GM19193 (cell line): Measurements from ENCODE around the gene ETV6.

Experiments used
- POLR2A ChIP-seq: IDR thresholded peaks from 4 replicates; pipeline ENCODE4 v1.6.1; 2011; ENCODE audit not compliant: insufficient read depth, insufficient read length; ENCODE audit errors: extremely low read depth

Gene ETV6

GRCh38 chr12:11787933-11788849 lies 138.7 kb downstream of the ETV6 start:
- TF ChIP-seq POLR2A, result no peak

- TF ChIP-seq POLR2A, result no peak
Measured at GRCh38 chr12:11793921-11794710, 144.6 kb downstream of the ETV6 start.

- no peak for TF ChIP-seq POLR2A
Measured at GRCh38 chr12:11794751-11795150, 145.3 kb downstream of the ETV6 start.

- TF ChIP-seq POLR2A, result no peak
Measured at GRCh38 chr12:11795192-11795912, 145.9 kb downstream of the ETV6 start.

- no peak for TF ChIP-seq POLR2A
Measured at GRCh38 chr12:11795913-11796459, 146.5 kb downstream of the ETV6 start.

- no peak for TF ChIP-seq POLR2A
Measured at GRCh38 chr12:11797317-11797913, 147.9 kb downstream of the ETV6 start.

- TF ChIP-seq POLR2A, result no peak
Measured at GRCh38 chr12:11798006-11798708, 148.7 kb downstream of the ETV6 start.

- TF ChIP-seq POLR2A, result no peak
Measured at GRCh38 chr12:11798856-11799501, 149.5 kb downstream of the ETV6 start.

- TF ChIP-seq POLR2A, result no peak
Measured at GRCh38 chr12:11799502-11799873, 150.0 kb downstream of the ETV6 start.

GRCh38 chr12:11801643-11802042 lies 152.2 kb downstream of the ETV6 start:
- no peak for TF ChIP-seq POLR2A

- TF ChIP-seq POLR2A, result no peak
Measured at GRCh38 chr12:11804130-11804529, 154.7 kb downstream of the ETV6 start.

- no peak for TF ChIP-seq POLR2A
Measured at GRCh38 chr12:11805043-11805442, 155.6 kb downstream of the ETV6 start.

GRCh38 chr12:11805680-11806079 lies 156.2 kb downstream of the ETV6 start:
- TF ChIP-seq POLR2A, result no peak
